HEK293 (cell line): ENCODE data around the gene NARF.

Experiments
- KLF8 ChIP-seq: fragments of 450-650 bp; formaldehyde crosslinking; IDR thresholded peaks from 2 replicates; pipeline ENCODE4 v1.5.1; 2016; ENCODE audit warnings: missing biosample characterization, missing genetic modification characterization
- SALL2 ChIP-seq: fragments of 450-650 bp; formaldehyde crosslinking; IDR thresholded peaks from 2 replicates; pipeline ENCODE4 v1.5.0; 2017; ENCODE audit warnings: missing biosample characterization, mild to moderate bottlenecking, missing genetic modification characterization, borderline replicate concordance
- TCF7L2 ChIP-seq: IDR thresholded peaks from 2 replicates; pipeline ENCODE4 v1.6.1; 2011; ENCODE audit warnings: low read depth, mild to moderate bottlenecking, inconsistent platforms, low read length, moderate library complexity, borderline replicate concordance
- ZNF121 ChIP-seq: fragments of 450-650 bp; formaldehyde crosslinking; IDR thresholded peaks from 2 replicates; pipeline ENCODE4 v1.5.1; 2016; ENCODE audit warnings: missing biosample characterization, missing genetic modification characterization
- ZNF76 ChIP-seq: fragments of 450-650 bp; formaldehyde crosslinking; IDR thresholded peaks from 2 replicates; pipeline ENCODE4; 2016; ENCODE audit warnings: low read depth, missing biosample characterization, missing genetic modification characterization, borderline replicate concordance
- ZNF777 ChIP-seq: fragments of 450-650 bp; formaldehyde crosslinking; IDR thresholded peaks from 2 replicates; pipeline ENCODE4 v1.5.1; 2017; ENCODE audit warnings: missing biosample characterization, missing genetic modification characterization, borderline replicate concordance
- TF ChIP-seq, protein P1 (sequence below): sonication (generic); formaldehyde crosslinking; IDR thresholded peaks from 2 replicates; pipeline ENCODE4 v1.8.1; 2022; ENCODE audit warnings: mild to moderate bottlenecking, moderate library complexity, missing genetic modification reagents
- TF ChIP-seq, protein P2 (sequence below): fragments of 450-650 bp; formaldehyde crosslinking; IDR thresholded peaks from 2 replicates; pipeline ENCODE4 v1.5.1; 2016; ENCODE audit warnings: missing biosample characterization, missing genetic modification characterization
- TF ChIP-seq, protein P3 (sequence below): fragments of 450-650 bp; formaldehyde crosslinking; IDR thresholded peaks from 2 replicates; pipeline ENCODE4 v1.5.1; 2017; ENCODE audit warnings: missing biosample characterization, missing genetic modification characterization

DNA sequence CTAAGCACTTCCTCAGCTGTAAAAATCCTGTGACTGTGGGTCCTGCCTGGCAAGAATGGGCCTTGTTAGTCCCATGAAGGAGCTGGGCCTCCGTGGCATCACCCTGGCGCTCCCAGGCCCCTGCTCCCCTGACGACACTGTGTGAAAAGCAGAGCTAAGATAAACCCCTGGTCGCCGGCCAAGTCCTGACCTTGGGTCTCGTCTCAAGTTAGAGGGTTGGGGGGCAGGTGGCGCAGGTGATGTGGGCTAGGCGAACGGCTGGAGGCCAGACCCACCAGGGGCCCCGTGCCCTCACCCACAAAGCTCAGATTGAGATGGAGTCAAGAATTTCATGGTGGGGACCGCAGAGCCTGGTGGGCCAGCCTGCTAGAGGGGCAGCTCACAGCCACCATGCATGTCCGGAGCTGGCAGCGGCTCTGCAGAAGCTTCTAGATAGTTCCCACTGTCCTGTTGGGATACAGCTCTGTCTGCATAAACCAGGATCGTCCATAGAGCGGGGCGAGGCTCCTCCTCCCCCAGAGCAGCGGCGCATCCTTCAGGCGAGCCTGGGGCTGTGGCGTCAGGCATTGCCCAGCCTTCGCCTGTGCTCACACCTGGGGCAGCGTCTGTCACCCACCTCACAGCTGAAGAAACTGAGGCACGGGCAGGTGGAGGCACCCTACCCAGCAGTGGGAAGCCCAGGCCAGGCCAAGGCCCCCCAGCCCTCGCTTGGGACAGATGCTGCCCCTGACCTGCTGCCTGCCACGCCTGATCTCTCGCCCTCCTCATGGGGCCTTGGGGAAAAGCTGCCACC is 19.9 kb upstream of the NARF start:
- TF ChIP-seq, protein P1, sequence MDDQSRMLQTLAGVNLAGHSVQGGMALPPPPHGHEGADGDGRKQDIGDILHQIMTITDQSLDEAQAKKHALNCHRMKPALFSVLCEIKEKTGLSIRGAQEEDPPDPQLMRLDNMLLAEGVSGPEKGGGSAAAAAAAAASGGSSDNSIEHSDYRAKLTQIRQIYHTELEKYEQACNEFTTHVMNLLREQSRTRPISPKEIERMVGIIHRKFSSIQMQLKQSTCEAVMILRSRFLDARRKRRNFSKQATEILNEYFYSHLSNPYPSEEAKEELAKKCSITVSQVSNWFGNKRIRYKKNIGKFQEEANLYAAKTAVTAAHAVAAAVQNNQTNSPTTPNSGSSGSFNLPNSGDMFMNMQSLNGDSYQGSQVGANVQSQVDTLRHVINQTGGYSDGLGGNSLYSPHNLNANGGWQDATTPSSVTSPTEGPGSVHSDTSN (CRISPR knock-in tag), result no peak
- TF ChIP-seq, protein P2, sequence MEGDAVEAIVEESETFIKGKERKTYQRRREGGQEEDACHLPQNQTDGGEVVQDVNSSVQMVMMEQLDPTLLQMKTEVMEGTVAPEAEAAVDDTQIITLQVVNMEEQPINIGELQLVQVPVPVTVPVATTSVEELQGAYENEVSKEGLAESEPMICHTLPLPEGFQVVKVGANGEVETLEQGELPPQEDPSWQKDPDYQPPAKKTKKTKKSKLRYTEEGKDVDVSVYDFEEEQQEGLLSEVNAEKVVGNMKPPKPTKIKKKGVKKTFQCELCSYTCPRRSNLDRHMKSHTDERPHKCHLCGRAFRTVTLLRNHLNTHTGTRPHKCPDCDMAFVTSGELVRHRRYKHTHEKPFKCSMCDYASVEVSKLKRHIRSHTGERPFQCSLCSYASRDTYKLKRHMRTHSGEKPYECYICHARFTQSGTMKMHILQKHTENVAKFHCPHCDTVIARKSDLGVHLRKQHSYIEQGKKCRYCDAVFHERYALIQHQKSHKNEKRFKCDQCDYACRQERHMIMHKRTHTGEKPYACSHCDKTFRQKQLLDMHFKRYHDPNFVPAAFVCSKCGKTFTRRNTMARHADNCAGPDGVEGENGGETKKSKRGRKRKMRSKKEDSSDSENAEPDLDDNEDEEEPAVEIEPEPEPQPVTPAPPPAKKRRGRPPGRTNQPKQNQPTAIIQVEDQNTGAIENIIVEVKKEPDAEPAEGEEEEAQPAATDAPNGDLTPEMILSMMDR (tag by site-specific recombination), result no peak
- no peak for TF ChIP-seq ZNF76 (tag by site-specific recombination)
- no peak for TF ChIP-seq SALL2 (tag by site-specific recombination)
- no peak for TF ChIP-seq TCF7L2
- TF ChIP-seq, protein P3, sequence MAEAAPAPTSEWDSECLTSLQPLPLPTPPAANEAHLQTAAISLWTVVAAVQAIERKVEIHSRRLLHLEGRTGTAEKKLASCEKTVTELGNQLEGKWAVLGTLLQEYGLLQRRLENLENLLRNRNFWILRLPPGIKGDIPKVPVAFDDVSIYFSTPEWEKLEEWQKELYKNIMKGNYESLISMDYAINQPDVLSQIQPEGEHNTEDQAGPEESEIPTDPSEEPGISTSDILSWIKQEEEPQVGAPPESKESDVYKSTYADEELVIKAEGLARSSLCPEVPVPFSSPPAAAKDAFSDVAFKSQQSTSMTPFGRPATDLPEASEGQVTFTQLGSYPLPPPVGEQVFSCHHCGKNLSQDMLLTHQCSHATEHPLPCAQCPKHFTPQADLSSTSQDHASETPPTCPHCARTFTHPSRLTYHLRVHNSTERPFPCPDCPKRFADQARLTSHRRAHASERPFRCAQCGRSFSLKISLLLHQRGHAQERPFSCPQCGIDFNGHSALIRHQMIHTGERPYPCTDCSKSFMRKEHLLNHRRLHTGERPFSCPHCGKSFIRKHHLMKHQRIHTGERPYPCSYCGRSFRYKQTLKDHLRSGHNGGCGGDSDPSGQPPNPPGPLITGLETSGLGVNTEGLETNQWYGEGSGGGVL (tag by site-specific recombination), result no peak
- no peak for TF ChIP-seq ZNF121 (tag by site-specific recombination)
- TF ChIP-seq KLF8 (tag by site-specific recombination), result no peak
- no peak for TF ChIP-seq ZNF777 (tag by site-specific recombination)
